DND-41 (cell line): ENCODE measurements around the gene ACSL1.

ENCODE experiments used
- ATAC-seq: fragments of 200-7000 bp; cut with Tn5 transposase; 3 replicates; pipeline ENCODE4 v1.9.1; 2021; ENCODE audit warnings: low read depth; ENCODE audit not compliant: insufficient read depth
- DNase-seq: peaks from one replicate; pipeline ENCODE4 v3.0.0-alpha.2; 2020
- H2AFZ ChIP-seq: 2 replicates; pipeline ENCODE4 v1.6.0; 2012; ENCODE audit warnings: low read depth, low read length
- H3K27ac ChIP-seq: 2 replicates; pipeline ENCODE4 v1.5.1; 2012; ENCODE audit warnings: low read length, inconsistent platforms
- H3K27me3 ChIP-seq: fragments of 200-600 bp; sonication (generic); 2 replicates; pipeline ENCODE4 v1.6.0; 2012; ENCODE audit warnings: low read length, mild to moderate bottlenecking, inconsistent platforms; ENCODE audit not compliant: insufficient read depth, poor library complexity
- H3K36me3 ChIP-seq: 2 replicates; pipeline ENCODE4 v1.5.1; 2012; ENCODE audit warnings: low read length, inconsistent platforms; ENCODE audit not compliant: insufficient read depth
- H3K4me1 ChIP-seq: 2 replicates; pipeline ENCODE4 v1.5.1; 2012; ENCODE audit warnings: mild to moderate bottlenecking, low read length; ENCODE audit not compliant: insufficient read depth
- H3K4me2 ChIP-seq: 2 replicates; pipeline ENCODE4 v1.6.0; 2012; ENCODE audit warnings: mild to moderate bottlenecking, moderate library complexity, low read length, inconsistent platforms; ENCODE audit not compliant: insufficient read depth
- H3K4me3 ChIP-seq, 2 experiments: fragments of 200-600 bp in 1 of 2; shearing (Covaris generic) in 1 of 2; 2 replicates each; pipeline ENCODE4 v1.5.1; 2012 to 2016; ENCODE audit warnings: inconsistent platforms in 2 of 2, low read length in 2 of 2, mild to moderate bottlenecking in 2 of 2, low read depth in 1 of 2, moderate library complexity in 1 of 2
- H3K79me2 ChIP-seq: 2 replicates; pipeline ENCODE4 v1.6.0; 2012; ENCODE audit warnings: low read length, inconsistent platforms; ENCODE audit not compliant: insufficient read depth
- H3K9ac ChIP-seq: 2 replicates; pipeline ENCODE4 v1.6.0; 2012; ENCODE audit warnings: low read depth, mild to moderate bottlenecking, inconsistent platforms, low read length, moderate library complexity
- H3K9me3 ChIP-seq: 2 replicates; pipeline ENCODE4 v1.5.1; 2012; ENCODE audit warnings: low read length, moderate library complexity, mild to moderate bottlenecking, inconsistent platforms; ENCODE audit not compliant: insufficient read depth, severe bottlenecking
- H4K20me1 ChIP-seq: 2 replicates; pipeline ENCODE4 v1.6.0; 2012; ENCODE audit warnings: low read length; ENCODE audit not compliant: insufficient read depth
- EZH2 ChIP-seq: IDR thresholded peaks from 3 replicates; pipeline ENCODE4 v1.6.1; 2012; ENCODE audit warnings: borderline replicate concordance, low read depth, mild to moderate bottlenecking, moderate library complexity, low read length, inconsistent platforms; ENCODE audit not compliant: severe bottlenecking
- TF ChIP-seq, protein P1 (sequence below): IDR thresholded peaks from 2 replicates; pipeline ENCODE4 v1.5.1; 2012; ENCODE audit warnings: borderline replicate concordance, low read length, moderate library complexity, mild to moderate bottlenecking; ENCODE audit not compliant: poor library complexity, severe bottlenecking; ENCODE audit errors: extremely low read depth

Gene ACSL1

DNA sequence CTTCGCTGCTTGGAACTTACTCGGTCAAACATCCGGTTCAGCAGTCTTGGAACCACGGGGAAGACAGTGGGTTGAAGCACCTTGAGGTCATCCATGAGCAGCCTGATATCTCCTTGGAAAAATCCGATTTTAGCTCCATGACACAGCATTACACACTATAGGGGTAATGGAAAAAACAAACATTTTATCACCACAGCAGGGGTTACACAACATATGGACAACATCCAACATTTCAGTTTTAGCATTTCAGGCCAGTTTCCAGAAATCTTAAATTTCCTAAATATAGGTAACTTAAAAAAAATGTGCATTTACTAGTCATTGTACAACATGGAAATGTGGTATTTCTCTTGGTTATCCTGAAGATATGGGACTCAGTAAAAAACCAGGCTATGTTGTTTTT, 57.5 kb downstream of the ACSL1 start:
- no peaks in the 10 kb centered on the region for H3K27me3 ChIP-seq
- ATAC-seq (no peak), DNase-seq (no peak)
- H3K4me1 ChIP-seq = no peaks in the 10 kb centered on the region
- H3K79me2 ChIP-seq = no peaks in the 10 kb centered on the region
- H3K4me3 ChIP-seq = no peak overlapping the region
- no peaks in the 10 kb centered on the region for H3K9me3 ChIP-seq
- no peak overlapping the region for H3K4me2 ChIP-seq
- H2AFZ ChIP-seq = no peak overlapping the region
- no peaks in the 10 kb centered on the region for H3K36me3 ChIP-seq
- no peak overlapping the region for H3K27ac ChIP-seq
- no peaks in the 10 kb centered on the region for H4K20me1 ChIP-seq
- no peak overlapping the region for H3K9ac ChIP-seq
- TF ChIP-seq EZH2 = no peak
- TF ChIP-seq, protein P1, sequence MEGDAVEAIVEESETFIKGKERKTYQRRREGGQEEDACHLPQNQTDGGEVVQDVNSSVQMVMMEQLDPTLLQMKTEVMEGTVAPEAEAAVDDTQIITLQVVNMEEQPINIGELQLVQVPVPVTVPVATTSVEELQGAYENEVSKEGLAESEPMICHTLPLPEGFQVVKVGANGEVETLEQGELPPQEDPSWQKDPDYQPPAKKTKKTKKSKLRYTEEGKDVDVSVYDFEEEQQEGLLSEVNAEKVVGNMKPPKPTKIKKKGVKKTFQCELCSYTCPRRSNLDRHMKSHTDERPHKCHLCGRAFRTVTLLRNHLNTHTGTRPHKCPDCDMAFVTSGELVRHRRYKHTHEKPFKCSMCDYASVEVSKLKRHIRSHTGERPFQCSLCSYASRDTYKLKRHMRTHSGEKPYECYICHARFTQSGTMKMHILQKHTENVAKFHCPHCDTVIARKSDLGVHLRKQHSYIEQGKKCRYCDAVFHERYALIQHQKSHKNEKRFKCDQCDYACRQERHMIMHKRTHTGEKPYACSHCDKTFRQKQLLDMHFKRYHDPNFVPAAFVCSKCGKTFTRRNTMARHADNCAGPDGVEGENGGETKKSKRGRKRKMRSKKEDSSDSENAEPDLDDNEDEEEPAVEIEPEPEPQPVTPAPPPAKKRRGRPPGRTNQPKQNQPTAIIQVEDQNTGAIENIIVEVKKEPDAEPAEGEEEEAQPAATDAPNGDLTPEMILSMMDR = no peak

DNA sequence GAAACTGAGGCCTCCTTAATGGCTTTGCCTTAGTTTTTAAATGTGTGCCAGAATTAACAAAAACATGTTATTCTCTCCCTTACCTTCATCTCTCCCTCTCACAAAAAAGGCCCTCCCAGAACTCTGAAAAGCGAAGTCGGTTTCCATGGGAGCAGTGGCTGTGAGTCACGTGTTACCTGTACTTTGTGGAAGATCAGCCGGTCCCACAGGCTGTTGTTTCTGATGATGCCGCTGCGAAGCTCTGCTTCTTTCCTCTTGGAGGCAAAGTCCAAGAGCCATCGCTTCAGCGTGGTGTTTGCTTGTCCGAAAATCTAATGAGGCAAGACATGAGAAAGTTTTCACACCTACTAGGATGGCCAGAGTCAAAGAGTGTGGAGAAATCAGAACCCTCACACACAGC, 59.3 kb downstream of the ACSL1 start:
- H4K20me1 ChIP-seq = no peaks in the 10 kb centered on the region
- TF ChIP-seq, protein P1 = no peak
- TF ChIP-seq EZH2 = no peak
- H3K27ac ChIP-seq = no peak overlapping the region
- H3K27me3 ChIP-seq = no peaks in the 10 kb centered on the region
- H3K36me3 ChIP-seq = no peaks in the 10 kb centered on the region
- H3K79me2 ChIP-seq = no peaks in the 10 kb centered on the region
- no peak for ATAC-seq
- H3K4me3 ChIP-seq = no peak overlapping the region
- no peaks in the 10 kb centered on the region for H3K9me3 ChIP-seq
- peaks cover 10% of the 10 kb centered on the region for H3K4me1 ChIP-seq
- H3K4me2 ChIP-seq = no peak overlapping the region
- H2AFZ ChIP-seq = no peak overlapping the region
- H3K9ac ChIP-seq = no peak overlapping the region
- DNase-seq = no peak

DNA sequence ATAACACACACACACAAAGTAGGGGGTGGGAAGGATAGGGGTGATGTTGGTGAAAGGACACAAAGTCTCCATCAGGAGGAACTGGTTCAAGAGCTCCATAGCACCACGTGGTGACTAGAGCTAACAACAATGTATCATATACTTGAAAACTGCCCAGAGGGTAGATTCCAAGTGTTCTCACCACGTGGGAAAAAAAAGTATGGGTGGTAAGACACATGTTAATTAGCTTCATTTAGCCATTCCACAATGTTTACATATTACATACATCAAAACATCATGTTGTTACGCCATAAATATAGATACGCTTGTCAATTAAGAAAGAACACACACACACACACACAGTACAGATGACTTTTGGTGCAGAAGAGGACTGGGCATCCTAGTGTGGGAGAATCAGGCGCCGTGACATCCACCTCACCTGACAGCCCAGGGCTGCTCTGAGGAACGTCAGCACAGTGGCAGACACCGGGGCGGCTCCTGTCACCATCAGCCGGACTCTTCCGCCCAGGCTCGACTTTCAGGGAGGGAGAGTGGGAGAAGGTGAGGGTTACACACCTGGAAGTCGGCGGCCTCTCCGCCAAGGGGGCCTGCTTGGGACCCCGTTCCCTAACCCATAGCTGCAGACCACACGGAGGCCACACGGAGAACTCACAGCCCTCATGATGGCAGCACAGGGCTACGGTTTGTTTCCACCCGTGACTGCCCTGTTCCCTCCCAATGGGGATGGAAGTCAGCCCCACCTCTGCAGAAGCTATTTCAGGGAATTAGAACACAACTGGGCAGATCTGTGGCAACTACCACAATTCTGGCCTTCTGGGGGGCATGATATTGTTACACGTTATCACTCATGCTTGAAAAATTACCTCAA, 60.1 kb downstream of the ACSL1 start:
- no peak for DNase-seq
- Histone ChIP-seq H2AFZ (no peak overlapping the region), H4K20me1 (no peaks in the 10 kb centered on the region), H3K79me2 (no peaks in the 10 kb centered on the region), H3K4me2 (no peak overlapping the region), H3K27me3 (no peaks in the 10 kb centered on the region), H3K36me3 (no peaks in the 10 kb centered on the region), H3K9me3 (no peaks in the 10 kb centered on the region), H3K9ac (no peak overlapping the region), H3K4me3 (no peak overlapping the region), H3K27ac (no peak overlapping the region), H3K4me1 (peaks cover 10% of the 10 kb centered on the region)
- TF ChIP-seq EZH2 = no peak
- TF ChIP-seq, protein P1 = no peak
- ATAC-seq = no peak
